ENCODE data around the gene VEGFC.

GRCh38 chr4:176664964-176665363 is 127.8 kb downstream of the VEGFC start:
- no peak for TF ChIP-seq POLR2AphosphoS5 (IDR thresholded peaks at IDR 0.05; ENCODE audit: low read depth)
- TF ChIP-seq, protein P1, sequence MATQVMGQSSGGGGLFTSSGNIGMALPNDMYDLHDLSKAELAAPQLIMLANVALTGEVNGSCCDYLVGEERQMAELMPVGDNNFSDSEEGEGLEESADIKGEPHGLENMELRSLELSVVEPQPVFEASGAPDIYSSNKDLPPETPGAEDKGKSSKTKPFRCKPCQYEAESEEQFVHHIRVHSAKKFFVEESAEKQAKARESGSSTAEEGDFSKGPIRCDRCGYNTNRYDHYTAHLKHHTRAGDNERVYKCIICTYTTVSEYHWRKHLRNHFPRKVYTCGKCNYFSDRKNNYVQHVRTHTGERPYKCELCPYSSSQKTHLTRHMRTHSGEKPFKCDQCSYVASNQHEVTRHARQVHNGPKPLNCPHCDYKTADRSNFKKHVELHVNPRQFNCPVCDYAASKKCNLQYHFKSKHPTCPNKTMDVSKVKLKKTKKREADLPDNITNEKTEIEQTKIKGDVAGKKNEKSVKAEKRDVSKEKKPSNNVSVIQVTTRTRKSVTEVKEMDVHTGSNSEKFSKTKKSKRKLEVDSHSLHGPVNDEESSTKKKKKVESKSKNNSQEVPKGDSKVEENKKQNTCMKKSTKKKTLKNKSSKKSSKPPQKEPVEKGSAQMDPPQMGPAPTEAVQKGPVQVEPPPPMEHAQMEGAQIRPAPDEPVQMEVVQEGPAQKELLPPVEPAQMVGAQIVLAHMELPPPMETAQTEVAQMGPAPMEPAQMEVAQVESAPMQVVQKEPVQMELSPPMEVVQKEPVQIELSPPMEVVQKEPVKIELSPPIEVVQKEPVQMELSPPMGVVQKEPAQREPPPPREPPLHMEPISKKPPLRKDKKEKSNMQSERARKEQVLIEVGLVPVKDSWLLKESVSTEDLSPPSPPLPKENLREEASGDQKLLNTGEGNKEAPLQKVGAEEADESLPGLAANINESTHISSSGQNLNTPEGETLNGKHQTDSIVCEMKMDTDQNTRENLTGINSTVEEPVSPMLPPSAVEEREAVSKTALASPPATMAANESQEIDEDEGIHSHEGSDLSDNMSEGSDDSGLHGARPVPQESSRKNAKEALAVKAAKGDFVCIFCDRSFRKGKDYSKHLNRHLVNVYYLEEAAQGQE (IDR thresholded peaks at IDR 0.05; ENCODE audit: insufficient replicate concordance, low read depth), result no peak
- TF ChIP-seq, protein P2, sequence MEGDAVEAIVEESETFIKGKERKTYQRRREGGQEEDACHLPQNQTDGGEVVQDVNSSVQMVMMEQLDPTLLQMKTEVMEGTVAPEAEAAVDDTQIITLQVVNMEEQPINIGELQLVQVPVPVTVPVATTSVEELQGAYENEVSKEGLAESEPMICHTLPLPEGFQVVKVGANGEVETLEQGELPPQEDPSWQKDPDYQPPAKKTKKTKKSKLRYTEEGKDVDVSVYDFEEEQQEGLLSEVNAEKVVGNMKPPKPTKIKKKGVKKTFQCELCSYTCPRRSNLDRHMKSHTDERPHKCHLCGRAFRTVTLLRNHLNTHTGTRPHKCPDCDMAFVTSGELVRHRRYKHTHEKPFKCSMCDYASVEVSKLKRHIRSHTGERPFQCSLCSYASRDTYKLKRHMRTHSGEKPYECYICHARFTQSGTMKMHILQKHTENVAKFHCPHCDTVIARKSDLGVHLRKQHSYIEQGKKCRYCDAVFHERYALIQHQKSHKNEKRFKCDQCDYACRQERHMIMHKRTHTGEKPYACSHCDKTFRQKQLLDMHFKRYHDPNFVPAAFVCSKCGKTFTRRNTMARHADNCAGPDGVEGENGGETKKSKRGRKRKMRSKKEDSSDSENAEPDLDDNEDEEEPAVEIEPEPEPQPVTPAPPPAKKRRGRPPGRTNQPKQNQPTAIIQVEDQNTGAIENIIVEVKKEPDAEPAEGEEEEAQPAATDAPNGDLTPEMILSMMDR (IDR thresholded peaks at IDR 0.05; ENCODE audit: insufficient read depth, low read length), result no peak
- TF ChIP-seq SPI1 (IDR thresholded peaks at IDR 0.05; ENCODE audit: borderline replicate concordance, low read depth), result no peak
